GM20000 (cell line): ENCODE measurements around the gene MRRF.
"Not testable (repeated sequence)": the region's sequence is repeated elsewhere in the genome, so short reads cannot be mapped to it uniquely, and the experiment has no call there.

Source experiments
- DNase-seq: peaks from one replicate; pipeline ENCODE4 v3.0.0; 2012; ENCODE audit warnings: low spot score
- TF ChIP-seq, protein P1 (sequence below): IDR thresholded peaks from 2 replicates; pipeline ENCODE4 v1.5.1; 2012; ENCODE audit warnings: mild to moderate bottlenecking, control low read depth; ENCODE audit errors: extremely low read depth, missing control alignments

The MRRF gene

GRCh38 chr9:122360891-122361290 lies 96.2 kb downstream of the MRRF start:
- TF ChIP-seq, protein P1, sequence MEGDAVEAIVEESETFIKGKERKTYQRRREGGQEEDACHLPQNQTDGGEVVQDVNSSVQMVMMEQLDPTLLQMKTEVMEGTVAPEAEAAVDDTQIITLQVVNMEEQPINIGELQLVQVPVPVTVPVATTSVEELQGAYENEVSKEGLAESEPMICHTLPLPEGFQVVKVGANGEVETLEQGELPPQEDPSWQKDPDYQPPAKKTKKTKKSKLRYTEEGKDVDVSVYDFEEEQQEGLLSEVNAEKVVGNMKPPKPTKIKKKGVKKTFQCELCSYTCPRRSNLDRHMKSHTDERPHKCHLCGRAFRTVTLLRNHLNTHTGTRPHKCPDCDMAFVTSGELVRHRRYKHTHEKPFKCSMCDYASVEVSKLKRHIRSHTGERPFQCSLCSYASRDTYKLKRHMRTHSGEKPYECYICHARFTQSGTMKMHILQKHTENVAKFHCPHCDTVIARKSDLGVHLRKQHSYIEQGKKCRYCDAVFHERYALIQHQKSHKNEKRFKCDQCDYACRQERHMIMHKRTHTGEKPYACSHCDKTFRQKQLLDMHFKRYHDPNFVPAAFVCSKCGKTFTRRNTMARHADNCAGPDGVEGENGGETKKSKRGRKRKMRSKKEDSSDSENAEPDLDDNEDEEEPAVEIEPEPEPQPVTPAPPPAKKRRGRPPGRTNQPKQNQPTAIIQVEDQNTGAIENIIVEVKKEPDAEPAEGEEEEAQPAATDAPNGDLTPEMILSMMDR: no peak
- no peak for DNase-seq

- DNase-seq: not testable (repeated sequence)
Measured at GRCh38 chr9:122363131-122363530, 98.4 kb downstream of the MRRF start.

DNA sequence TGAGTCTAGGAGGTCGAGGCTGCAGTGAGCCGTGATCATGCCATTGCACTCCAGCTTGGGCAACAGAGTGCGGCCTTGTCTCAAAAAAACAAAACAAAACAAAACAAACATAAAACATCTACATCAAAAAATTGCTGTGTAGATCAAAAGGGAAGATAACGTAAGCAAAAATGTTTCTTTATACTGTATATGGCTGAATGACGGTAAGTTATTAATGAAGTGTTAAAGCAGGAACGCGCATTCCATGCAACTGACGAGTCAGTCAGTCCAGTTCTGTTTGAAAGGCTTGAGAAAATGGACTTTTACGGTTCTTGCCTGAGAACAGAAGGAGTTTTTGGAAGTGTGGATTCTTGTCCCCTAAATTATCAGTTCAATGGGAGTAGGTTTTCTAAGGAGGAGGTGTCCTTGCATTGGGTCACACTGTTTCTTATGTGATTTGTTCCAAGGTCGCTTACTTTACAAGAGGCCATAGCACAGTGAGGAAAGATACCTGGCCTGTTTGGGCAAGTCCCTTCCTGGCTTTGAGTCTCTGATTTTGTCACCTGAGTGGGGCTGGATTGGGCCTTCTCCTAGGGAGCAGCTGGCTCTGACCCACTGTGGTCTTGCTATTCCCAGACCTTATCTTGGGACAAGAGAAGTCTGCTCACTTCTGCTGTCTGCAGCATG lies 99.6 kb downstream of the MRRF start:
- TF ChIP-seq, protein P1: no peak
- no peak for DNase-seq

DNA sequence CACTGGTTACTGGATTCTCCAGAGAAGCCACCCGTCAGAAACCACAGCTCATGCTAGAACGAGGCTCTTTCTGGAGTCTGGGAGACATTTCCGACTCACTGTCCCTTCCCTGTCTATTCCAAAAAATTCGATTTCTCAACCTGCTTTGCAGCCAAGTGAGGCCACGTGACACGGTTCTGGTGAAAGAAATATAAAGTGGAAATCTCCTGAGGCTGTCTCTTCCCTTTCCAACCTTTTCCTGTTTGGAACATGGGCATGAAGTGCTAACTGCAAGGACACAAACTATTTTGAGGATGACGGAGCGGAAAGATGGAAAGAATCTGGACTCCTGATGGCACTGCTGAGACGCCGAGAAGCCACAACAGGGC lies 100.1 kb downstream of the MRRF start:
- TF ChIP-seq, protein P1: no peak
- DNase-seq: no peak

- TF ChIP-seq, protein P1: no peak
- DNase-seq: no peak
Measured at GRCh38 chr9:122366074-122366660, 101.5 kb downstream of the MRRF start.

DNA sequence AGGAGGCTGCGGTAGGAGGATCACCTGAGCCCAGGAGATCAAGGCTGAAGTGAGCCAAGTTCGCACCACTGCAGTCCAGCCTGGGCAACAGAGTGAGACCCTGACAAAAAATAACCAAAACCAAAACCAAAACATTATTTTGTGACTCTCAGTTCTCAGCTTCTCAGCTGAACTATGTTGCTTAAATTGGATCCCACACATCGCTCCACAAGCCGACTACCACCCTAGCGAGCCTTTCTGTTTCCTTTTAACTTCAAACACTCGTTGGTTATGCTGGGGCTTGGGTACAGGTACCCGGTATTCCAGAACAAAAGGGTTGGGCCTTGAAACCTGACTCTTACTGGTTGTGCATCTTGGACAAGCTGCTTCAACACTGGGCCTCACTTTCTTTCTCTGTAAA lies 102.4 kb downstream of the MRRF start:
- TF ChIP-seq, protein P1: no peak
- DNase-seq: no peak

DNA sequence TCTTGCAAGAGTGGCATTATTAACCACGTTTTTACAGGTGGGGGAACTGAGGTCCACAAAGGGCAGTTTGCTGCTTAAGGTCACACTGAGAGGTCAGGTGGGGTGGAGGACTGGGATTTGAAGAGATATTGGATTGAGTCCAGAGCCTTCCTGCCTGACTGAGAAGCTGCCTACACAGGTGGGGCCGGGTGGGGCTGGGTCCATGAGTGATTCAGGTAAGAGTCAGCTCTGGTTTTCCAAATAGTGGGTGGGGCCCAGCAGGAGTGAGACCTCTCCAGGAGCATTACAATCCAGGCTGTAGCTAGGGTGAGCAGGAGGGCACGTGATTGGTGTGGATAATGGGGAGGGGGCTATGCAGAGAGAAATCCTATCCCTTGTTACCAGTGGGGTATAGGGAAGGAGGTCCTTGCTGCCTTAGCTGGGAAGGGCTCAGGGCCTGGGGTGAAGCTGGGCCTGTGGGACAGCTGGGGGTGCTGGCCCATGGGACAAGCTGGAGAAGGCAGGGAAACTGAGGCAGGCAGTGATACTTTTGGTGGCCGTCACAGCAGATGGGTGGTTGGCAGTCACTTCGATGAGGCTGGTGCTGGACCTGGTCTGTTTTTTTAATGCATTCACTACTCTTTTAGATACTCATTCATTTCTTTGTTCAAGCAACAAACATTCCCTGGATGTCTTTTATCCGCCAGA lies 103.2 kb downstream of the MRRF start:
- TF ChIP-seq, protein P1: no peak
- no peak for DNase-seq
